Measurements from ENCODE around the gene COX4I2.
A peak's percentile ranks its signal among the peaks of the same experiment; 100 is the strongest.

COX4I2 gene

GRCh38 chr20:31680286-31681127 is 42.8 kb downstream of the COX4I2 start:
- H3K36me3 ChIP-seq (ENCODE audit: low read depth) = peaks cover 100% of the 10 kb centered on the region
- H3K9me3 ChIP-seq (ENCODE audit: severe bottlenecking) = no peaks in the 10 kb centered on the region
- no peak for ATAC-seq (ENCODE audit: low read depth)
- peaks cover 62% of the 10 kb centered on the region for H3K4me1 ChIP-seq (ENCODE audit: insufficient read depth, poor library complexity, severe bottlenecking)
- no peak for DNase-seq (ENCODE audit: low spot score)
- peak overlapping the region; percentile 66 for H3K27ac ChIP-seq (ENCODE audit: poor library complexity, severe bottlenecking)
- no peaks in the 10 kb centered on the region for H3K27me3 ChIP-seq (ENCODE audit: insufficient read depth, poor library complexity, severe bottlenecking)
- H3K4me3 ChIP-seq (ENCODE audit: severe bottlenecking) = no peak overlapping the region
- TF ChIP-seq CTCF (IDR thresholded peaks at IDR 0.05; ENCODE audit: poor library complexity, severe bottlenecking) = no peak

- TF ChIP-seq CTCF (IDR thresholded peaks at IDR 0.05; ENCODE audit: poor library complexity, severe bottlenecking) = no peak
- H3K27me3 ChIP-seq (ENCODE audit: insufficient read depth, poor library complexity, severe bottlenecking) = no peaks in the 10 kb centered on the region
- peaks cover 100% of the 10 kb centered on the region for H3K36me3 ChIP-seq (ENCODE audit: low read depth)
- DNase-seq (ENCODE audit: low spot score) (no peak), ATAC-seq (ENCODE audit: low read depth) (no peak)
- H3K4me3 ChIP-seq (ENCODE audit: severe bottlenecking) = no peak overlapping the region
- H3K27ac ChIP-seq (ENCODE audit: poor library complexity, severe bottlenecking) = peak overlapping the region; percentile 66
- H3K4me1 ChIP-seq (ENCODE audit: insufficient read depth, poor library complexity, severe bottlenecking) = peaks cover 54% of the 10 kb centered on the region
- H3K9me3 ChIP-seq (ENCODE audit: severe bottlenecking) = no peaks in the 10 kb centered on the region
Measured at GRCh38 chr20:31681128-31681727, 43.5 kb downstream of the COX4I2 start.

GRCh38 chr20:31681769-31682168 is 44.1 kb downstream of the COX4I2 start:
- H3K36me3 ChIP-seq (ENCODE audit: low read depth) = peaks cover 100% of the 10 kb centered on the region
- DNase-seq (ENCODE audit: low spot score) = no peak
- H3K9me3 ChIP-seq (ENCODE audit: severe bottlenecking) = no peaks in the 10 kb centered on the region
- H3K4me3 ChIP-seq (ENCODE audit: severe bottlenecking) = no peak overlapping the region
- H3K27ac ChIP-seq (ENCODE audit: poor library complexity, severe bottlenecking) = peak overlapping the region; percentile 66
- TF ChIP-seq CTCF (IDR thresholded peaks at IDR 0.05; ENCODE audit: poor library complexity, severe bottlenecking) = no peak
- H3K4me1 ChIP-seq (ENCODE audit: insufficient read depth, poor library complexity, severe bottlenecking) = peaks cover 49% of the 10 kb centered on the region
- no peak for ATAC-seq (ENCODE audit: low read depth)
- no peaks in the 10 kb centered on the region for H3K27me3 ChIP-seq (ENCODE audit: insufficient read depth, poor library complexity, severe bottlenecking)

- DNase-seq (ENCODE audit: low spot score) = no peak
- no peak for ATAC-seq (ENCODE audit: low read depth)
- no peak overlapping the region for H3K4me3 ChIP-seq (ENCODE audit: severe bottlenecking)
- H3K4me1 ChIP-seq (ENCODE audit: insufficient read depth, poor library complexity, severe bottlenecking) = peaks cover 45% of the 10 kb centered on the region
- no peaks in the 10 kb centered on the region for H3K27me3 ChIP-seq (ENCODE audit: insufficient read depth, poor library complexity, severe bottlenecking)
- H3K36me3 ChIP-seq (ENCODE audit: low read depth) = peaks cover 100% of the 10 kb centered on the region
- H3K9me3 ChIP-seq (ENCODE audit: severe bottlenecking) = no peaks in the 10 kb centered on the region
- peak overlapping the region; percentile 66 for H3K27ac ChIP-seq (ENCODE audit: poor library complexity, severe bottlenecking)
- TF ChIP-seq CTCF (IDR thresholded peaks at IDR 0.05; ENCODE audit: poor library complexity, severe bottlenecking) = no peak
Measured at GRCh38 chr20:31682352-31682751, 44.6 kb downstream of the COX4I2 start.

- Histone ChIP-seq H3K9me3 (ENCODE audit: severe bottlenecking) (no peaks in the 10 kb centered on the region), H3K36me3 (ENCODE audit: low read depth) (peaks cover 100% of the 10 kb centered on the region), H3K27me3 (ENCODE audit: insufficient read depth, poor library complexity, severe bottlenecking) (no peaks in the 10 kb centered on the region), H3K27ac (ENCODE audit: poor library complexity, severe bottlenecking) (peak overlapping the region; percentile 66), H3K4me1 (ENCODE audit: insufficient read depth, poor library complexity, severe bottlenecking) (peaks cover 39% of the 10 kb centered on the region), H3K4me3 (ENCODE audit: severe bottlenecking) (no peak overlapping the region)
- no peak for ATAC-seq (ENCODE audit: low read depth)
- no peak for DNase-seq (ENCODE audit: low spot score)
- TF ChIP-seq CTCF (IDR thresholded peaks at IDR 0.05; ENCODE audit: poor library complexity, severe bottlenecking) = no peak
Measured at GRCh38 chr20:31682927-31683326, 45.2 kb downstream of the COX4I2 start.

Measured in RWPE2 (cell line).